CD4-positive, alpha-beta T cell treated with Interleukin-15 for 4 hours (primary cell): ENCODE measurements around the gene TRPC4.

Source experiments
- DNase-seq: peaks from one replicate; pipeline ENCODE4 v3.0.0-alpha.2; 2020; ENCODE audit warnings: low spot score

The TRPC4 gene

GRCh38 chr13:37657134-37657533 is 212.4 kb downstream of the TRPC4 start:
- DNase-seq: no peak

GRCh38 chr13:37656247-37656940 is 213.2 kb downstream of the TRPC4 start:
- no peak for DNase-seq

- no peak for DNase-seq
Observed at GRCh38 chr13:37652596-37652995, 217.0 kb downstream of the TRPC4 start.

GRCh38 chr13:37651891-37652290 is 217.7 kb downstream of the TRPC4 start:
- DNase-seq: no peak

GRCh38 chr13:37648609-37649008 is 221.0 kb downstream of the TRPC4 start:
- DNase-seq: no peak

GRCh38 chr13:37647031-37647650 is 222.4 kb downstream of the TRPC4 start:
- DNase-seq: no peak

- DNase-seq: no peak
Observed at GRCh38 chr13:37646531-37646930, 223.0 kb downstream of the TRPC4 start.

GRCh38 chr13:37645181-37645740 is 224.3 kb downstream of the TRPC4 start:
- no peak for DNase-seq

- no peak for DNase-seq
Observed at GRCh38 chr13:37641391-37641790, 228.2 kb downstream of the TRPC4 start.

GRCh38 chr13:37640499-37640898 is 229.1 kb downstream of the TRPC4 start:
- DNase-seq: no peak

- no peak for DNase-seq
Observed at GRCh38 chr13:37636701-37637100, 232.9 kb downstream of the TRPC4 start.

GRCh38 chr13:37632294-37632693 is 237.3 kb downstream of the TRPC4 start:
- no peak for DNase-seq

- no peak for DNase-seq
Observed at GRCh38 chr13:37627428-37627827, 242.1 kb downstream of the TRPC4 start.

- no peak for DNase-seq
Observed at GRCh38 chr13:37621811-37622361, 247.7 kb downstream of the TRPC4 start.

- DNase-seq: no peak
Observed at GRCh38 chr13:37618554-37618953, 251.0 kb downstream of the TRPC4 start.

GRCh38 chr13:37617173-37617572 is 252.4 kb downstream of the TRPC4 start:
- no peak for DNase-seq

GRCh38 chr13:37616131-37616530 is 253.4 kb downstream of the TRPC4 start:
- no peak for DNase-seq

GRCh38 chr13:37615276-37615675 is 254.3 kb downstream of the TRPC4 start:
- no peak for DNase-seq

- no peak for DNase-seq
Observed at GRCh38 chr13:37613638-37614037, 255.9 kb downstream of the TRPC4 start.

GRCh38 chr13:37613236-37613635 is 256.3 kb downstream of the TRPC4 start:
- DNase-seq: no peak

- no peak for DNase-seq
Observed at GRCh38 chr13:37608750-37609339, 260.7 kb downstream of the TRPC4 start.

- no peak for DNase-seq
Observed at GRCh38 chr13:37602733-37603381, 266.7 kb downstream of the TRPC4 start.
